Transverse colon (tissue), 4 donors: ENCODE data around the gene PLIN4.

Experiments used
- POLR2AphosphoS5 ChIP-seq, 3 donors: sonication (generic); formaldehyde crosslinking; IDR thresholded peaks; one replicate each; pipeline ENCODE4 v1.6.1; 2016; ENCODE audit warnings: antibody characterized with exemption in 3 of 3
- TF ChIP-seq, protein P1 (sequence below), 5 experiments: fragments of 200-600 bp in 3 of 5; fragments of 450-650 bp in 2 of 5; sonication (generic) in 3 of 5; IDR thresholded peaks; 1 replicate in 2 of 5; 2 replicates in 3 of 5; pipeline ENCODE4 v1.5.1; 2016 to 2017; ENCODE audit warnings: antibody characterized with exemption in 5 of 5, inconsistent platforms in 3 of 5, mild to moderate bottlenecking in 2 of 5, moderate library complexity in 1 of 5

DNA sequence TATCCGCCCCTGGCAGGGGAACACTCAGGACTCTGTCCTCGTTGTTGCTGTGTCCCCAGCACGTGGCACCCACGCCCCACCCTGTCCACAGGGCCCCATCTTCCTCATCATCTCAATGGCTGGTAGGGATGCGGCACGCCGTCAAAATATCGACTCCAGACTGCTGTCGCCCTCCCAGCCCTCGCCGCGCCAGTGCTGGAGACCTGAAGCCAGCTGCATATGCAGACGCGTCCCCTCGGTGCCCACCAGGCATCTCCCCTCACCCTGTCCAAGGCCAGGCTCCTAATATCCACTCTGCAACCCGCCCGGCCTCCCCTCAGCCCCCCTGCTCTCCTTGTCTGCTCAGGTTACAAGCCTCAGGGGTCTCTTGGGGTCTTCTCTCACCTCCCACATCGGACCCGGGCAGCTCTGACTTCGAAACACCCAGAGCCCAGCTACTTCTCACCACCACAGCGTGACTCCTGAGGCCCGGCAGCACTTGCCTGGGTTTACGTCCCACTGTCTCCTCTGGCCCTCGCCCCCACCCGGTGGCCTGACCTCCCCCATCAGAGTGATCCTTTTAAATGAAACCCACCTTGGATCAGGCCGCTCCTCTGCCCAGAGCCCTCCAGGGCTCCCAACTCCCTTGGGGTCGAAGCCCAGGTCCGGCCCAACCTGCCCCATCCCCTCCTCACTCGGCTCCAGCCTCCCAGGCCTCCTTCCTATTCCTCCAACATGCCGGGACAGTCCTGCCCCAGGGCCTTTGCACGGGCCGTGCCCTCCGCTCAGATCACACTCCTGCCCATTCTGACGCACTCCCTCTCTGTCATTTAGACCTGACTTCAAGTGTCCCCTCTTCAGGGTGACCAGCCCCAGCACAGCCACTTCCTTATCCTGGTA lies 12.5 kb downstream of the PLIN4 start:
- TF ChIP-seq, protein P1, sequence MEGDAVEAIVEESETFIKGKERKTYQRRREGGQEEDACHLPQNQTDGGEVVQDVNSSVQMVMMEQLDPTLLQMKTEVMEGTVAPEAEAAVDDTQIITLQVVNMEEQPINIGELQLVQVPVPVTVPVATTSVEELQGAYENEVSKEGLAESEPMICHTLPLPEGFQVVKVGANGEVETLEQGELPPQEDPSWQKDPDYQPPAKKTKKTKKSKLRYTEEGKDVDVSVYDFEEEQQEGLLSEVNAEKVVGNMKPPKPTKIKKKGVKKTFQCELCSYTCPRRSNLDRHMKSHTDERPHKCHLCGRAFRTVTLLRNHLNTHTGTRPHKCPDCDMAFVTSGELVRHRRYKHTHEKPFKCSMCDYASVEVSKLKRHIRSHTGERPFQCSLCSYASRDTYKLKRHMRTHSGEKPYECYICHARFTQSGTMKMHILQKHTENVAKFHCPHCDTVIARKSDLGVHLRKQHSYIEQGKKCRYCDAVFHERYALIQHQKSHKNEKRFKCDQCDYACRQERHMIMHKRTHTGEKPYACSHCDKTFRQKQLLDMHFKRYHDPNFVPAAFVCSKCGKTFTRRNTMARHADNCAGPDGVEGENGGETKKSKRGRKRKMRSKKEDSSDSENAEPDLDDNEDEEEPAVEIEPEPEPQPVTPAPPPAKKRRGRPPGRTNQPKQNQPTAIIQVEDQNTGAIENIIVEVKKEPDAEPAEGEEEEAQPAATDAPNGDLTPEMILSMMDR (IDR thresholded peaks at IDR 0.05): no peak
- TF ChIP-seq POLR2AphosphoS5 (IDR thresholded peaks at IDR 0.05): no peak
